Type B pancreatic cell (in vitro differentiated cells): Measurements from ENCODE around the gene DIP2A. TPM values are rescaled to one million over a fixed set of nuclear protein-coding genes. Genes with fewer than 3 reads are reported as not detected.

ENCODE experiments used
- DNase-seq: peaks from one replicate; pipeline ENCODE4 v3.0.0; 2021; ENCODE audit warnings: mixed read lengths; ENCODE audit not compliant: unreplicated experiment; ENCODE audit errors: extremely low spot score
- H3K27ac Mint-ChIP-seq: 2 replicates; pipeline ENCODE4 v1.8.0; 2021; ENCODE audit warnings: mild to moderate bottlenecking, mixed read lengths
- H3K27me3 Mint-ChIP-seq: 2 replicates; pipeline ENCODE4 v1.8.0; 2021; ENCODE audit warnings: mixed read lengths
- H3K36me3 Mint-ChIP-seq: 2 replicates; pipeline ENCODE4 v1.8.0; 2021; ENCODE audit warnings: mixed read lengths
- H3K4me1 Mint-ChIP-seq: one replicate; pipeline ENCODE4 v1.8.0; 2021; ENCODE audit warnings: mixed read lengths; ENCODE audit not compliant: unreplicated experiment
- H3K4me3 Mint-ChIP-seq: 2 replicates; pipeline ENCODE4 v1.8.0; 2021; ENCODE audit warnings: mild to moderate bottlenecking, mixed read lengths
- H3K9me3 Mint-ChIP-seq: 2 replicates; pipeline ENCODE4 v1.8.0; 2021; ENCODE audit warnings: mixed read lengths
- total RNA-seq: library from RNA; stranded (reverse); gene quantifications from 2 replicates; pipeline ENCODE4 v1.2.1, GENCODE V29; 2021; ENCODE audit warnings: low replicate concordance
- TF ChIP-seq, protein P1 (sequence below): fragments of 200-600 bp; sonication (generic); conservative IDR thresholded peaks from 2 replicates; pipeline ENCODE4 v1.5.0; 2021; ENCODE audit warnings: antibody characterized with exemption, mild to moderate bottlenecking

DIP2A gene
- total RNA-seq, 1 donor from 2014 or later, result 49.4 TPM

DNA sequence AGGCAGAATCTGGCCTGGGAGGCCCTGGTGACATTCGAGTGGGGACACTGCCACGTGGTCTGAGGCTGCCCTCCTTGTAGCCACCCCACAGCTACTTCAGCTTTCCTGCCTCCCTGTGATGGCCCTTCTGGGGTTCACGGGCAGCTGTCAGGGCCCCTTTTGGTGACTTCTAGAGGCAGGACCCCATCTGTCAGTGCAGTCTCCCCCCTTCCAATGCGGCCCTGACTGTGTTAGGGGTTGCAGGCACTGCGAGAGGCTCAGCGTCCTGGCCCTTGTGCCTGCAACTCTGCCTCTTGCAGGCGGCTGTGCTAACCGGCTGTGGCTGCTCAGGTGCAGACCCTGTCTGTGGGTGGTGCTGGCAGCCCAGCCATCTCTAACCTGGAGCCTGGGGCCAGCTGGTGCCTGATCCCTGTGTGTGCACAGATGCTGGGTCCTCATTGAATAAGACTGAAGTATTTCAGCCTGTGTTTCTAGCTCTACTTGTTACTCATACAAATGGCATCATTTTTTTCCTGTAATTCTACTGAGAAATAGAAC is 84.0 kb downstream of the DIP2A start:
- H3K4me1 Mint-ChIP-seq, result no peaks in the 10 kb centered on the region
- H3K36me3 Mint-ChIP-seq, result peaks cover 11% of the 10 kb centered on the region
- H3K4me3 Mint-ChIP-seq, result no peak overlapping the region
- no peaks in the 10 kb centered on the region for H3K9me3 Mint-ChIP-seq
- no peak for DNase-seq
- TF ChIP-seq, protein P1, sequence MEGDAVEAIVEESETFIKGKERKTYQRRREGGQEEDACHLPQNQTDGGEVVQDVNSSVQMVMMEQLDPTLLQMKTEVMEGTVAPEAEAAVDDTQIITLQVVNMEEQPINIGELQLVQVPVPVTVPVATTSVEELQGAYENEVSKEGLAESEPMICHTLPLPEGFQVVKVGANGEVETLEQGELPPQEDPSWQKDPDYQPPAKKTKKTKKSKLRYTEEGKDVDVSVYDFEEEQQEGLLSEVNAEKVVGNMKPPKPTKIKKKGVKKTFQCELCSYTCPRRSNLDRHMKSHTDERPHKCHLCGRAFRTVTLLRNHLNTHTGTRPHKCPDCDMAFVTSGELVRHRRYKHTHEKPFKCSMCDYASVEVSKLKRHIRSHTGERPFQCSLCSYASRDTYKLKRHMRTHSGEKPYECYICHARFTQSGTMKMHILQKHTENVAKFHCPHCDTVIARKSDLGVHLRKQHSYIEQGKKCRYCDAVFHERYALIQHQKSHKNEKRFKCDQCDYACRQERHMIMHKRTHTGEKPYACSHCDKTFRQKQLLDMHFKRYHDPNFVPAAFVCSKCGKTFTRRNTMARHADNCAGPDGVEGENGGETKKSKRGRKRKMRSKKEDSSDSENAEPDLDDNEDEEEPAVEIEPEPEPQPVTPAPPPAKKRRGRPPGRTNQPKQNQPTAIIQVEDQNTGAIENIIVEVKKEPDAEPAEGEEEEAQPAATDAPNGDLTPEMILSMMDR, result no peak
- H3K27ac Mint-ChIP-seq, result no peak overlapping the region
- H3K27me3 Mint-ChIP-seq, result no peaks in the 10 kb centered on the region

DNA sequence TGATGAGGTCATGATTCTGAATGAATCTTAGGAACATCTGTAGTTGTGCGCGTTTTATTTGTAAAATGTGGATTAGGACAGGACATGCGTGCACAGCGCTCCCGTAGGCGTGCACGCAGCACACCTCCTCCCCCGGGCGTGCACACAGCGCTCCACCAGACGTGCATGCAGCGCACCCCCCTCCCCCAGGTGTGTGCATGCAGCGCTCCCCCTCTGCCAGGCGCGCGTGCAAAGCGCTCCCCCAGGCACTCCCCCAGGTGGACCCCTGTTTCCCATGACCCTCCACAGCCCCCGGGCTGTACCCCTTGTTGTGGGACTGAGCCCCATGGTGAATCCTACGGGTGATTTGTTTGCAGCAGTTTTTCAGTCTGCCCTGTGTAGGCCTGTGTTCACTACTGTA is 84.6 kb downstream of the DIP2A start:
- Mint-ChIP-seq H3K27ac (no peak overlapping the region), H3K4me1 (no peaks in the 10 kb centered on the region), H3K27me3 (no peaks in the 10 kb centered on the region), H3K4me3 (no peak overlapping the region), H3K36me3 (peaks cover 14% of the 10 kb centered on the region), H3K9me3 (no peaks in the 10 kb centered on the region)
- TF ChIP-seq, protein P1, result no peak
- DNase-seq, result no peak

GRCh38 chr21:46544003-46544402 is 85.3 kb downstream of the DIP2A start:
- DNase-seq, result no peak
- Mint-ChIP-seq H3K27ac (no peak overlapping the region), H3K36me3 (peaks cover 17% of the 10 kb centered on the region), H3K4me1 (no peaks in the 10 kb centered on the region), H3K9me3 (no peaks in the 10 kb centered on the region), H3K4me3 (no peak overlapping the region), H3K27me3 (no peaks in the 10 kb centered on the region)
- TF ChIP-seq, protein P1, result no peak

GRCh38 chr21:46544824-46545223 is 86.1 kb downstream of the DIP2A start:
- Mint-ChIP-seq H3K36me3 (peaks cover 17% of the 10 kb centered on the region), H3K4me1 (no peaks in the 10 kb centered on the region), H3K27ac (no peak overlapping the region), H3K9me3 (no peaks in the 10 kb centered on the region), H3K27me3 (no peaks in the 10 kb centered on the region), H3K4me3 (no peak overlapping the region)
- TF ChIP-seq, protein P1, result no peak
- DNase-seq, result no peak

DNA sequence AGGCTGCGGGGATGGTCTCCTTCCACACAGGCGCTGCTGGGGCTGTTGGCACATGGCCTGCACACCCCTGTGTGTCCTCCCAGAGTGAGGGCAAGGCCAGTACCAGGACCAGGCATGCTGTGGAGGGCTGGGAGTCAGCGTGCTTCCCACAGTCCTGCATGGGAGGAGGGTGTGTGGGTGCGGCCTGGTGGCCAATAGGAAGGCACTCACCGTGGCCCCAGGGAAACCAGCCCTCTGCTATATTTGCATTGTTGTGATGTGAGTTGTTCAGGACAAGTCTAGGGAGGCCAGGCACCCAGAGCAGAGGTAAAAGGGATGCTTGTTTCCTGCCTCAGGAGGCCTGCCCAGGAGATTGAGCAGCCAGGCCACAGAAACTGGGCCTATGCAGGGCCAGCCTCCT is 86.7 kb downstream of the DIP2A start:
- Mint-ChIP-seq H3K9me3 (no peaks in the 10 kb centered on the region), H3K36me3 (peaks cover 15% of the 10 kb centered on the region)

More for the DNA sequence above, 86.7 kb downstream of the DIP2A start:
- Mint-ChIP-seq H3K4me3 (no peak overlapping the region), H3K27ac (no peak overlapping the region), H3K4me1 (no peaks in the 10 kb centered on the region), H3K27me3 (no peaks in the 10 kb centered on the region)
- DNase-seq, result no peak
- TF ChIP-seq, protein P1, result no peak
